OCI-LY7 (cell line): Measurements from ENCODE around the gene SRD5A2. TPM values are rescaled to one million over a fixed set of nuclear protein-coding genes. Genes with fewer than 3 reads are reported as not detected.

Source experiments
- BruUV-seq: library from RNA; stranded (reverse); fragments of 400-500 nt; replicated peaks from 2 replicates; lab custom pipeline; 2021; lab: Mats Ljungman, UMichigan
- CTCF ChIA-PET: fragments of 300-600 bp; sonication (Branson Sonifier 250); formaldehyde crosslinking; loops from one replicate; lab custom pipeline; 2022; ENCODE audit warnings: antibody characterized with exemption; ENCODE audit not compliant: unreplicated experiment; lab: Charles Lee
- POLR2A ChIA-PET: fragments of 300-600 bp; sonication (Branson Sonifier 250); formaldehyde crosslinking; loops from one replicate; lab custom pipeline; 2022; ENCODE audit warnings: antibody characterized with exemption; lab: Charles Lee
- DNase-seq: peaks from one replicate; pipeline ENCODE4 v3.0.0-alpha.2; 2015; ENCODE audit warnings: low spot score
- H2AFZ ChIP-seq: fragments of 200-600 bp; sonication (generic), shearing (Covaris generic); 2 replicates; pipeline ENCODE4 v1.6.1; 2014; ENCODE audit warnings: mild to moderate bottlenecking, antibody characterized with exemption, low read length, moderate library complexity
- H3K27ac ChIP-seq: fragments of 200-600 bp; sonication (generic); 2 replicates; pipeline ENCODE4 v1.5.1; 2014; ENCODE audit warnings: mixed run types, low read depth, mild to moderate bottlenecking, moderate library complexity, low read length, inconsistent platforms; ENCODE audit not compliant: poor library complexity, severe bottlenecking
- H3K36me3 ChIP-seq: fragments of 200-600 bp; sonication (generic); 2 replicates; pipeline ENCODE4 v1.6.1; 2014; ENCODE audit warnings: mild to moderate bottlenecking, antibody characterized with exemption, low read length, moderate library complexity, mixed read lengths; ENCODE audit not compliant: insufficient read depth
- H3K4me1 ChIP-seq: fragments of 200-600 bp; sonication (generic); 2 replicates; pipeline ENCODE4 v1.5.1; 2014; ENCODE audit warnings: mild to moderate bottlenecking, low read length; ENCODE audit not compliant: insufficient read depth, poor library complexity, severe bottlenecking
- H3K4me2 ChIP-seq: fragments of 200-600 bp; sonication (generic); 2 replicates; pipeline ENCODE4 v1.6.1; 2014; ENCODE audit warnings: mild to moderate bottlenecking, low read length
- H3K4me3 ChIP-seq: fragments of 200-600 bp; sonication (generic); 2 replicates; pipeline ENCODE4 v1.5.1; 2014; ENCODE audit warnings: mild to moderate bottlenecking, low read depth, low read length; ENCODE audit not compliant: poor library complexity, severe bottlenecking
- H3K79me2 ChIP-seq: fragments of 200-600 bp; sonication (generic); 2 replicates; pipeline ENCODE4 v1.6.1; 2016; ENCODE audit warnings: low read depth, mild to moderate bottlenecking, low read length, moderate library complexity, mixed read lengths; ENCODE audit not compliant: insufficient read depth
- H3K9me2 ChIP-seq: fragments of 200-600 bp; sonication (generic); 2 replicates; pipeline ENCODE4 v1.6.1; 2016; ENCODE audit warnings: mild to moderate bottlenecking, low read length, mixed read lengths; ENCODE audit not compliant: insufficient read depth
- H3K9me3 ChIP-seq: fragments of 200-600 bp; sonication (generic); 2 replicates; pipeline ENCODE4 v1.6.1; 2014; ENCODE audit warnings: mild to moderate bottlenecking, mixed run types, low read length, mixed read lengths
- H4K20me1 ChIP-seq: fragments of 200-600 bp; sonication (generic); 2 replicates; pipeline ENCODE4 v1.6.1; 2014; ENCODE audit warnings: mild to moderate bottlenecking, antibody characterized with exemption, low read length, moderate library complexity, mixed read lengths; ENCODE audit not compliant: insufficient read depth
- EZH2phosphoT487 ChIP-seq: fragments of 200-600 bp; sonication (generic); IDR thresholded peaks from 2 replicates; pipeline ENCODE4 v1.6.1; 2018; ENCODE audit warnings: low read depth, borderline replicate concordance, mild to moderate bottlenecking, mixed run types, antibody characterized with exemption, low read length, moderate library complexity, mixed read lengths
- intact Hi-C: fragments of 100-400 bp; cut with micrococcal nuclease; formaldehyde crosslinking; loops from one replicate; pipeline ENCODE4 v1.10.0; 2022; ENCODE audit not compliant: unreplicated experiment
- total RNA-seq, 2 experiments: library from RNA; depleted of rRNA in 1 of 2; stranded (reverse); fragments of >200 nt in 1 of 2; shearing (Covaris generic) in 1 of 2; gene quantifications; 2 replicates each; pipeline ENCODE4 v1.2.3, GENCODE V29; 2014 to 2022
- TF ChIP-seq, protein P1 (sequence below): fragments of 200-600 bp; sonication (generic); conservative IDR thresholded peaks from 2 replicates; pipeline ENCODE4 v1.5.1; 2014; ENCODE audit warnings: mild to moderate bottlenecking, antibody characterized with exemption, low read length, moderate library complexity, mixed read lengths

SRD5A2 gene
- total RNA-seq, 2 experiments from 2014 or later = 0.03 TPM; not detected in 1

DNA sequence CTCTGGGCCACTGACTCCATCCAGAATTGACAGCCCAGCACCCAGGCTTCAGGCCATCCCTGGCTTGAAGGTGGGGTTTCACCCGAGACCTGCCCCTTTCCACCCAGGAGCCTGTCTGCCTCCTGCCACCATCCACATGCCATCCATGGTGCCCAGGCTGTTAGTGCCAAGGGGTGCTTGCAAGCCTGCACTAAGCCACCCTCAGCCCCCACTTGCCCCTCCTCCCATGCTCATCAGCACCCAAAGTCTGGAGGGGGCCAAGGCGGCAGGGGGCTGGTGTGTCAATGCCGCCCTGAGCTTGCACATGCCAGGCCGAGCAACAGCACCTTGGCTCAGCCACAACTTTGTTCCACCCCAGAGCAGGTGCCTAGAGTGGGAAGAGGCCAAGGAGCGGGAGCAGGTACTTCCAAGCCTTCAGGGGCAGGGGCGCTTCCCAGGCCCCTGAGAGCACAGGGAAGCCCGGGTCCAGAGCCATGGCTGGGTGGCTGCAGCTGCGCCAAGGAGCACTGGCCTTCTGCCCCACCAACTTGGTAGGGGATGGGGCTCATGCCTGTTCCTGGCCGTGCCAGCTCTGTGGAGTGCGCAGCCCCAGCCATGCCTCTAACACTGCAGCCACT, 12.0 kb downstream of the SRD5A2 start:
- no peak for DNase-seq
- Histone ChIP-seq H2AFZ (no peak overlapping the region), H3K9me2 (no peaks in the 10 kb centered on the region), H3K9me3 (no peaks in the 10 kb centered on the region), H3K4me2 (no peak overlapping the region), H3K79me2 (no peaks in the 10 kb centered on the region), H3K36me3 (no peaks in the 10 kb centered on the region), H3K4me1 (no peaks in the 10 kb centered on the region), H4K20me1 (no peaks in the 10 kb centered on the region), H3K27ac (no peak overlapping the region), H3K4me3 (no peak overlapping the region)
- no TSS peak for BruUV-seq
- TF ChIP-seq, protein P1, sequence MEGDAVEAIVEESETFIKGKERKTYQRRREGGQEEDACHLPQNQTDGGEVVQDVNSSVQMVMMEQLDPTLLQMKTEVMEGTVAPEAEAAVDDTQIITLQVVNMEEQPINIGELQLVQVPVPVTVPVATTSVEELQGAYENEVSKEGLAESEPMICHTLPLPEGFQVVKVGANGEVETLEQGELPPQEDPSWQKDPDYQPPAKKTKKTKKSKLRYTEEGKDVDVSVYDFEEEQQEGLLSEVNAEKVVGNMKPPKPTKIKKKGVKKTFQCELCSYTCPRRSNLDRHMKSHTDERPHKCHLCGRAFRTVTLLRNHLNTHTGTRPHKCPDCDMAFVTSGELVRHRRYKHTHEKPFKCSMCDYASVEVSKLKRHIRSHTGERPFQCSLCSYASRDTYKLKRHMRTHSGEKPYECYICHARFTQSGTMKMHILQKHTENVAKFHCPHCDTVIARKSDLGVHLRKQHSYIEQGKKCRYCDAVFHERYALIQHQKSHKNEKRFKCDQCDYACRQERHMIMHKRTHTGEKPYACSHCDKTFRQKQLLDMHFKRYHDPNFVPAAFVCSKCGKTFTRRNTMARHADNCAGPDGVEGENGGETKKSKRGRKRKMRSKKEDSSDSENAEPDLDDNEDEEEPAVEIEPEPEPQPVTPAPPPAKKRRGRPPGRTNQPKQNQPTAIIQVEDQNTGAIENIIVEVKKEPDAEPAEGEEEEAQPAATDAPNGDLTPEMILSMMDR = no peak
- TF ChIP-seq EZH2phosphoT487 = no peak
- intact Hi-C loops = no loop called here
- POLR2A ChIA-PET = interaction anchor here (0.5 to 0.6 kb wide), 2 partner anchors 282 to 528 kb away, joined by 3 to 5 read pairs; no protein-coding TSS in a partner anchor
- CTCF ChIA-PET = no interaction called here

DNA sequence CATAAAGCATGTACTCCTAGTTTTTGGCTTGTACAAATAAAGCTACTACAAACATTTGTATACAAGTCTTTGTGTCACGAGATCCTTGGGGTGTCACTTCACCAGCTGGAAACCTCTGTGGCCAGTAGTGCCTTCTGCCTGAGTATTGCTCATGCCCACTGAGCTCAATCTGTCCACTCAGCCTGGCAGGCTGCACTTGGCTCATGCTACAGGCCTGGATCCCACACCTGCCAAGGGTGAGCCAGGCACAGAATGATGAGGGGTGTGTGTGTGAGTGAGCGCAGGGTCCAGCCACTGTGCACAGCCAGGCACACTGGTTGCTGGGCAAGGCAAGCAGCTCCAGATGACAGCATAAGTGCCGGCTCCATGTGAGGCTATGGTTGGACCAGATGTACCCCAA, 13.1 kb downstream of the SRD5A2 start:
- DNase-seq = no peak
- ChIA-PET CTCF (no interaction called here), POLR2A (no interaction called here)
- Histone ChIP-seq H3K9me3 (no peaks in the 10 kb centered on the region), H3K27ac (no peak overlapping the region), H3K4me3 (no peak overlapping the region), H3K36me3 (no peaks in the 10 kb centered on the region), H3K4me2 (no peak overlapping the region), H2AFZ (no peak overlapping the region), H3K79me2 (no peaks in the 10 kb centered on the region), H3K4me1 (no peaks in the 10 kb centered on the region), H3K9me2 (no peaks in the 10 kb centered on the region), H4K20me1 (no peaks in the 10 kb centered on the region)
- TF ChIP-seq, protein P1 = no peak
- no peak for TF ChIP-seq EZH2phosphoT487
- no TSS peak for BruUV-seq
- intact Hi-C loops = no loop called here

DNA sequence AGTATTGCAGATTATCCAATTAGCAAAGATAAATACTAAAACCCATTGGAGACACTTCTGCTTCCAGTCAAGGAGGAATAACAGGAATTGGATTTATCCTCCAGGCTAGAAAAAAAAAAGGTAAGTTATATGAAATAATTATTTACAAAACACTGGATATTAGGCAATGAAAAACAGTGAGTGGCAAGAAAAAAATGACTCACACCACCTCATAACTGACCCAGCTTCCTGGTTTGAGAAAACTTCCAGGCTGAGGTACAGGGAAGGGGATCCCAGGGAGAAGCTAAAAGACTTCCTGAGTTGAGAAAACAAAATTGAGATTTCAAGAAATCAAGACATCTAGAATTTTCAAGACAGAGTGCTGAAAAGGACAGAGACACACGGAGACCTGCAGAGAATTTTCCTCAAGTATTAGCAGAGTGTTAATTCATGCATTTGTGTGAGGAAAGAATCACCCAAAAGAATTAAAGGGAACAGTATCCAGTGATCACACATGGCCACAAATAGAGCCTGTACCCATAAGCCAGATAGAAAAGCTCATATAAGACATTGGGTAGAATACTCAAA, 17.4 kb downstream of the SRD5A2 start:
- Histone ChIP-seq H3K4me1 (no peaks in the 10 kb centered on the region), H2AFZ (no peak overlapping the region), H3K4me3 (no peak overlapping the region), H4K20me1 (no peaks in the 10 kb centered on the region), H3K27ac (no peak overlapping the region), H3K9me3 (no peaks in the 10 kb centered on the region), H3K9me2 (no peaks in the 10 kb centered on the region), H3K4me2 (no peak overlapping the region), H3K79me2 (no peaks in the 10 kb centered on the region), H3K36me3 (no peaks in the 10 kb centered on the region)
- TF ChIP-seq, protein P1 = no peak
- TF ChIP-seq EZH2phosphoT487 = no peak
- ChIA-PET POLR2A (interaction anchor here (0.8 kb wide), 1 partner anchor 35 kb away, joined by 3 read pairs; no protein-coding TSS in a partner anchor), CTCF (no interaction called here)
- no TSS peak for BruUV-seq
- no peak for DNase-seq
- intact Hi-C loops = no loop called here
